Endothelial cell of umbilical vein (primary cell): Measurements from ENCODE around the gene ARHGEF40. TPM values are rescaled to one million over a fixed set of nuclear protein-coding genes. Genes with fewer than 3 reads are reported as not detected.

ENCODE experiments used
- BruUV-seq: library from RNA; stranded (reverse); fragments of 400-500 nt; replicated peaks from 2 replicates; lab custom pipeline; 2021; lab: Mats Ljungman, UMichigan
- CTCF ChIA-PET: fragments of 300-600, 350-600 bp; sonication (Branson Sonifier 250); formaldehyde crosslinking; loops from one replicate; lab custom pipeline; 2021; ENCODE audit warnings: antibody characterized with exemption, inconsistent platforms; lab: Charles Lee
- POLR2A ChIA-PET: fragments of 300-600, 350-600 bp; sonication (Branson Sonifier 250); formaldehyde crosslinking; loops from one replicate; lab custom pipeline; 2021; ENCODE audit warnings: antibody characterized with exemption, inconsistent platforms; lab: Charles Lee
- DNase-seq: peaks from one replicate; pipeline ENCODE4 v3.0.0-alpha.2; 2011; ENCODE audit warnings: low read depth, low spot score
- FAIRE-seq: peaks from 2 replicates; lab custom pipeline; 2011; peaks lifted over from hg19 to GRCh38; lab: Jason Lieb, UNC
- H2AFZ ChIP-seq: 2 replicates; pipeline ENCODE4 v1.6.0; 2012; ENCODE audit warnings: low read depth, low read length, control low read depth, inconsistent platforms
- H3K27ac ChIP-seq: 2 replicates; pipeline ENCODE4 v1.5.1; 2011; ENCODE audit warnings: low read depth, mild to moderate bottlenecking, control low read depth, low read length, moderate library complexity; ENCODE audit not compliant: insufficient read depth
- H3K27me3 ChIP-seq, 2 experiments: 2 replicates each; pipeline versions ENCODE4 v1.6.0 to v1.6.1; 2011; ENCODE audit warnings: low read length in 2 of 2, mixed read lengths in 1 of 2; ENCODE audit not compliant: control insufficient read depth in 2 of 2, insufficient read depth in 2 of 2
- H3K36me3 ChIP-seq, 2 experiments: 2 replicates in 1 of 2; 3 replicates in 1 of 2; pipeline ENCODE4 v1.5.1; 2011; ENCODE audit warnings: low read length in 2 of 2, mild to moderate bottlenecking in 1 of 2, moderate library complexity in 1 of 2; ENCODE audit not compliant: control insufficient read depth in 2 of 2, insufficient read depth in 2 of 2; ENCODE audit errors: extremely low read depth in 1 of 2
- H3K4me1 ChIP-seq: 3 replicates; pipeline ENCODE4 v1.5.1; 2011; ENCODE audit warnings: mild to moderate bottlenecking, low read length; ENCODE audit not compliant: control insufficient read depth, insufficient read depth; ENCODE audit errors: extremely low read depth
- H3K4me2 ChIP-seq: 2 replicates; pipeline ENCODE4 v1.6.1; 2011; ENCODE audit warnings: low read length, control low read depth, mixed read lengths; ENCODE audit not compliant: insufficient read depth
- H3K4me3 ChIP-seq, 3 experiments: fragments of 200-600 bp in 1 of 3; sonication (generic), shearing (Covaris generic) in 1 of 3; replicated peaks in 1 of 3; 2 replicates each; pipeline ENCODE4 v1.5.1; 2011 to 2016; ENCODE audit warnings: control low read depth in 3 of 3, low read length in 3 of 3, mild to moderate bottlenecking in 2 of 3, inconsistent platforms in 1 of 3, low read depth in 1 of 3, moderate library complexity in 1 of 3; ENCODE audit not compliant: insufficient read depth in 1 of 3
- H3K79me2 ChIP-seq: 2 replicates; pipeline ENCODE4 v1.6.0; 2012; ENCODE audit warnings: low read length, inconsistent platforms; ENCODE audit not compliant: control insufficient read depth, insufficient read depth
- H3K9ac ChIP-seq: replicated peaks from 2 replicates; pipeline ENCODE3; 2011; ENCODE audit warnings: low read length, control low read depth; ENCODE audit not compliant: insufficient read depth; ENCODE audit errors: extremely low read depth
- H3K9me1 ChIP-seq: replicated peaks from 3 replicates; pipeline ENCODE4 v1.6.0; 2011; ENCODE audit warnings: mild to moderate bottlenecking, low read length; ENCODE audit not compliant: control insufficient read depth, insufficient read depth; ENCODE audit errors: extremely low read depth
- H3K9me3 ChIP-seq: replicated peaks from 2 replicates; pipeline ENCODE4 v1.5.1; 2012; ENCODE audit warnings: low read length, inconsistent platforms; ENCODE audit not compliant: control insufficient read depth, insufficient read depth
- H4K20me1 ChIP-seq: replicated peaks from 2 replicates; pipeline ENCODE3; 2011; ENCODE audit warnings: mild to moderate bottlenecking, low read length; ENCODE audit not compliant: control insufficient read depth, insufficient read depth; ENCODE audit errors: extremely low read depth
- EZH2 ChIP-seq: IDR thresholded peaks from 2 replicates; pipeline ENCODE4 v1.6.1; 2012; ENCODE audit warnings: borderline replicate concordance, low read depth, mild to moderate bottlenecking, moderate library complexity, low read length, inconsistent platforms; ENCODE audit not compliant: severe bottlenecking
- FOS ChIP-seq: IDR thresholded peaks from 2 replicates; pipeline ENCODE4 v1.6.1; 2011; ENCODE audit warnings: mild to moderate bottlenecking, low read length, moderate library complexity, borderline replicate concordance; ENCODE audit not compliant: insufficient read depth
- GATA2 ChIP-seq: IDR thresholded peaks from 2 replicates; pipeline ENCODE4 v1.7.0; 2011; ENCODE audit warnings: low read depth, mild to moderate bottlenecking, moderate library complexity, mixed read lengths, low read length; ENCODE audit not compliant: insufficient read length, insufficient read depth
- JUN ChIP-seq: IDR thresholded peaks from 2 replicates; pipeline ENCODE4 v1.6.1; 2011; ENCODE audit warnings: borderline replicate concordance, low read depth; ENCODE audit not compliant: insufficient read length, insufficient read depth
- MYC ChIP-seq: IDR thresholded peaks from one replicate; pipeline ENCODE4 v1.6.1; 2011; ENCODE audit warnings: mild to moderate bottlenecking, low read depth, low read length
- POLR2A ChIP-seq: IDR thresholded peaks from 2 replicates; pipeline ENCODE4 v1.6.1; 2012; ENCODE audit warnings: low read depth, mild to moderate bottlenecking, control low read depth, low read length
- POLR2AphosphoS5 ChIP-seq: IDR thresholded peaks from 2 replicates; pipeline ENCODE4 v1.6.1; 2012; ENCODE audit warnings: low read depth, mild to moderate bottlenecking, control low read depth, low read length, moderate library complexity; ENCODE audit not compliant: insufficient read depth
- dilution Hi-C: fragments of 300-500 bp; cut with MboI; formaldehyde crosslinking; loops from one replicate; pipeline ENCODE4 v1.15.0; 2019; ENCODE audit warnings: low sequenced_read_pairs; ENCODE audit not compliant: extremely low pct_ligation_motif_present
- intact Hi-C: fragments of 100-400 bp; cut with micrococcal nuclease; formaldehyde crosslinking; loops from one replicate; pipeline ENCODE4 v1.10.0; 2022
- polyA plus RNA-seq, 4 experiments: library from polyadenylated mRNA; depleted of rRNA in 3 of 4; stranded (reverse) in 3 of 4; unstranded in 1 of 4; fragments of >200 nt; gene quantifications; 2 replicates each; pipeline versions ENCODE4 v1.2.1 to v1.2.3, GENCODE V29; 2011 to 2012; ENCODE audit warnings: missing spikeins in 1 of 4
- total RNA-seq: library from RNA; stranded (reverse); gene quantifications from 2 replicates; pipeline ENCODE4 v1.2.3, GENCODE V29; 2021
- TF ChIP-seq, protein P1 (sequence below): IDR thresholded peaks from 2 replicates; pipeline ENCODE4 v1.6.1; 2011; ENCODE audit not compliant: insufficient read depth, insufficient read length
- TF ChIP-seq, protein P2 (sequence below), 2 donors: IDR thresholded peaks; 1 replicate in 1 of 2; 2 replicates in 1 of 2; pipeline ENCODE4 v1.5.1; 2011; ENCODE audit warnings: low read length in 2 of 2, mild to moderate bottlenecking in 2 of 2, moderate library complexity in 2 of 2, control low read depth in 1 of 2, inconsistent platforms in 1 of 2, low read depth in 1 of 2; ENCODE audit not compliant: insufficient read depth in 1 of 2; ENCODE audit errors: extremely low read depth in 1 of 2

Gene ARHGEF40
- total and polyA plus RNA-seq, 2 donors (not counting 3 experiments of a cell fraction or from before 2014, with no cell fraction given) = 2.6 to 19.9 TPM

DNA sequence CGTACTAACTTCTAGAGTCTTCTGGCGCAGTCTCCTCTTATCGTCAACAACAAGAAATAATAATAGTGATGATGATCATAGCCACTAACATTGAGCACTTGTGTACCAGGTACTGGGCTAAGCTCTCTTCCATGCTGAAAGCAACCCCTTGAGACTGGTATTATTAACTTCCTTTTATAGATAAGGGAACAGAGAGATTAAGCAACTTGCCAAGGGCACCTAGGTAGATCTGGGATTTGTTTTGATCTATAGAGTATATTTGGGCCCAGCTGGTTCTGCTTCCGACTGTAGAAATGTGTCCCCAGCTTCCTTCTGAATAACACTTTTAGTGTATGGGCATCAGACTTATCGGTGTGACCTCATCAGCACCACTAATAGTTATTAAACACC is 29.5 kb downstream of the ARHGEF40 start:
- CTCF ChIA-PET = interaction anchor here (1.1 to 1.2 kb wide), 2 partner anchors 31 to 85 kb away, joined by 3 read pairs; no protein-coding TSS in a partner anchor
- BruUV-seq = no TSS peak
- TF ChIP-seq JUN (no peak), MYC (no peak), FOS (no peak), POLR2AphosphoS5 (no peak), EZH2 (no peak), GATA2 (no peak), POLR2A (no peak)
- TF ChIP-seq, protein P1, sequence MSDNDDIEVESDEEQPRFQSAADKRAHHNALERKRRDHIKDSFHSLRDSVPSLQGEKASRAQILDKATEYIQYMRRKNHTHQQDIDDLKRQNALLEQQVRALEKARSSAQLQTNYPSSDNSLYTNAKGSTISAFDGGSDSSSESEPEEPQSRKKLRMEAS = no peak
- TF ChIP-seq, protein P2, sequence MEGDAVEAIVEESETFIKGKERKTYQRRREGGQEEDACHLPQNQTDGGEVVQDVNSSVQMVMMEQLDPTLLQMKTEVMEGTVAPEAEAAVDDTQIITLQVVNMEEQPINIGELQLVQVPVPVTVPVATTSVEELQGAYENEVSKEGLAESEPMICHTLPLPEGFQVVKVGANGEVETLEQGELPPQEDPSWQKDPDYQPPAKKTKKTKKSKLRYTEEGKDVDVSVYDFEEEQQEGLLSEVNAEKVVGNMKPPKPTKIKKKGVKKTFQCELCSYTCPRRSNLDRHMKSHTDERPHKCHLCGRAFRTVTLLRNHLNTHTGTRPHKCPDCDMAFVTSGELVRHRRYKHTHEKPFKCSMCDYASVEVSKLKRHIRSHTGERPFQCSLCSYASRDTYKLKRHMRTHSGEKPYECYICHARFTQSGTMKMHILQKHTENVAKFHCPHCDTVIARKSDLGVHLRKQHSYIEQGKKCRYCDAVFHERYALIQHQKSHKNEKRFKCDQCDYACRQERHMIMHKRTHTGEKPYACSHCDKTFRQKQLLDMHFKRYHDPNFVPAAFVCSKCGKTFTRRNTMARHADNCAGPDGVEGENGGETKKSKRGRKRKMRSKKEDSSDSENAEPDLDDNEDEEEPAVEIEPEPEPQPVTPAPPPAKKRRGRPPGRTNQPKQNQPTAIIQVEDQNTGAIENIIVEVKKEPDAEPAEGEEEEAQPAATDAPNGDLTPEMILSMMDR (IDR thresholded peaks at IDR 0.05; ENCODE audit: extremely low read depth in 1 of 2, insufficient read depth in 1 of 2, low read depth in 1 of 2, low read length in 2 of 2) = no peak
- no peaks in the 10 kb centered on the region for H4K20me1 ChIP-seq
- H3K9me1 ChIP-seq = no peaks in the 10 kb centered on the region
- POLR2A ChIA-PET = no interaction called here
- DNase-seq (no peak), FAIRE-seq (no peak)
- dilution Hi-C loops (no loop called here), intact Hi-C loops (no loop called here)
- H3K9me3 ChIP-seq = no peaks in the 10 kb centered on the region
- H2AFZ ChIP-seq = no peak overlapping the region
- peaks cover 19% of the 10 kb centered on the region for H3K4me1 ChIP-seq
- H3K27me3 ChIP-seq = peaks cover 12 to 26% of the 10 kb centered on the region in 2 experiments
- no peak overlapping the region for H3K4me2 ChIP-seq
- no peak overlapping the region for H3K27ac ChIP-seq
- no peak overlapping the region for H3K9ac ChIP-seq
- no peaks in the 10 kb centered on the region for H3K79me2 ChIP-seq
- no peak overlapping the region for H3K4me3 ChIP-seq
- H3K36me3 ChIP-seq = no peaks in the 10 kb centered on the region
